OCI-LY1 (cell line): ENCODE results near the gene CD300LB.

Experiments
- EZH2 ChIP-seq: fragments of 200-600 bp; sonication (generic), shearing (Covaris generic); IDR thresholded peaks from 2 replicates; pipeline ENCODE4 v1.8.0; 2017; ENCODE audit warnings: borderline replicate concordance, mixed run types, mild to moderate bottlenecking, antibody characterized with exemption, low read length, moderate library complexity, mixed read lengths
- TF ChIP-seq, protein P1 (sequence below): fragments of 200-600 bp; sonication (generic), shearing (Covaris generic); IDR thresholded peaks from 2 replicates; pipeline ENCODE4 v1.5.1; 2017; ENCODE audit warnings: mild to moderate bottlenecking, antibody characterized with exemption, low read length, moderate library complexity, mixed read lengths

DNA sequence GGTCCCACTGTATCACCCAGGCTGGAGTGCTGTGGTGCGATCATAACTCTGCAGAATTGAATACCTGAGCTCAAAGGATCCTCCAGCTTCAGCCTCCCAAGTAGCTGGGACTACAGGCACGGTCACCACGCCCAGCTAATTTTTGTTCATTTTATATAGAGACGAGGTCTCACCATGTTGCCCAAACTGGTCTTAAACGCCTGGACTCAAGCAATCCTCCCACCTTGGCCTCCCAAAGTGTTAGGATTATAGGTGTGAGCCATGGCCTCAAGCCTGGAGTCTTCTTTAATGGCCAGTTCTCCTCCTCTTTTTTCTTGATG is 484 bp downstream of the CD300LB start:
- TF ChIP-seq, protein P1, sequence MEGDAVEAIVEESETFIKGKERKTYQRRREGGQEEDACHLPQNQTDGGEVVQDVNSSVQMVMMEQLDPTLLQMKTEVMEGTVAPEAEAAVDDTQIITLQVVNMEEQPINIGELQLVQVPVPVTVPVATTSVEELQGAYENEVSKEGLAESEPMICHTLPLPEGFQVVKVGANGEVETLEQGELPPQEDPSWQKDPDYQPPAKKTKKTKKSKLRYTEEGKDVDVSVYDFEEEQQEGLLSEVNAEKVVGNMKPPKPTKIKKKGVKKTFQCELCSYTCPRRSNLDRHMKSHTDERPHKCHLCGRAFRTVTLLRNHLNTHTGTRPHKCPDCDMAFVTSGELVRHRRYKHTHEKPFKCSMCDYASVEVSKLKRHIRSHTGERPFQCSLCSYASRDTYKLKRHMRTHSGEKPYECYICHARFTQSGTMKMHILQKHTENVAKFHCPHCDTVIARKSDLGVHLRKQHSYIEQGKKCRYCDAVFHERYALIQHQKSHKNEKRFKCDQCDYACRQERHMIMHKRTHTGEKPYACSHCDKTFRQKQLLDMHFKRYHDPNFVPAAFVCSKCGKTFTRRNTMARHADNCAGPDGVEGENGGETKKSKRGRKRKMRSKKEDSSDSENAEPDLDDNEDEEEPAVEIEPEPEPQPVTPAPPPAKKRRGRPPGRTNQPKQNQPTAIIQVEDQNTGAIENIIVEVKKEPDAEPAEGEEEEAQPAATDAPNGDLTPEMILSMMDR, result no peak
- TF ChIP-seq EZH2, result no peak
